Measurements from ENCODE around the gene HNRNPA2B1.

GRCh38 chr7:26191974-26192479 is 8.5 kb downstream of the HNRNPA2B1 start:
- TF ChIP-seq CTCF (IDR thresholded peaks at IDR 0.05) = no peak
- TF ChIP-seq POLR2A (IDR thresholded peaks at IDR 0.05) = no peak

Measured in prostate gland (tissue), 2 donors.